MCF 10A (cell line): Measurements from ENCODE around the gene SLC35A2. TPM values are rescaled to one million over a fixed set of nuclear protein-coding genes. Genes with fewer than 3 reads are reported as not detected.
"Not testable (repeated sequence)": the region's sequence is repeated elsewhere in the genome, so short reads cannot be mapped to it uniquely, and the experiment has no call there.

ENCODE experiments used
- BruUV-seq: library from RNA; stranded (reverse); fragments of 400-500 nt; replicated peaks from 2 replicates; lab custom pipeline; 2021; lab: Mats Ljungman, UMichigan
- CTCF ChIA-PET: fragments of 300-600 bp; sonication (Branson Sonifier 250); formaldehyde crosslinking; extraction: SDS; loops from one replicate; lab custom pipeline; 2021; ENCODE audit warnings: antibody characterized with exemption, inconsistent platforms; lab: Yijun Ruan, JAX
- POLR2A ChIA-PET: fragments of 300-600, 350-650 bp; sonication (Branson Sonifier 250); formaldehyde crosslinking; extraction: SDS; loops from one replicate; lab custom pipeline; 2020; ENCODE audit warnings: antibody characterized with exemption, inconsistent platforms; lab: Yijun Ruan, JAX
- DNase-seq: peaks from one replicate; pipeline ENCODE4 v3.0.0-alpha.2; 2018; ENCODE audit not compliant: unreplicated experiment
- H3K27ac Mint-ChIP-seq: one replicate; pipeline ENCODE4 v1.8.0; 2022; ENCODE audit warnings: mild to moderate bottlenecking, low read depth, mixed read lengths; ENCODE audit not compliant: unreplicated experiment
- H3K27me3 Mint-ChIP-seq: one replicate; pipeline ENCODE4 v1.8.0; 2022; ENCODE audit warnings: mixed read lengths; ENCODE audit not compliant: insufficient read depth, unreplicated experiment
- H3K36me3 Mint-ChIP-seq: one replicate; pipeline ENCODE4 v1.8.0; 2022; ENCODE audit warnings: mild to moderate bottlenecking, moderate library complexity, mixed read lengths; ENCODE audit not compliant: insufficient read depth, unreplicated experiment
- H3K4me1 Mint-ChIP-seq: one replicate; pipeline ENCODE4 v1.8.0; 2022; ENCODE audit warnings: mixed read lengths; ENCODE audit not compliant: insufficient read depth, unreplicated experiment
- H3K4me3 Mint-ChIP-seq: one replicate; pipeline ENCODE4 v1.8.0; 2022; ENCODE audit warnings: mild to moderate bottlenecking, moderate library complexity, mixed read lengths; ENCODE audit not compliant: unreplicated experiment
- H3K9me3 Mint-ChIP-seq: one replicate; pipeline ENCODE4 v1.8.0; 2022; ENCODE audit warnings: mixed read lengths; ENCODE audit not compliant: unreplicated experiment
- CTCF ChIP-seq: fragments of 200-600 bp; IDR thresholded peaks from one replicate; pipeline ENCODE4 v1.8.0; 2022; ENCODE audit warnings: antibody characterized with exemption, mild to moderate bottlenecking; ENCODE audit not compliant: unreplicated experiment
- intact Hi-C: fragments of 100-400 bp; cut with micrococcal nuclease; formaldehyde crosslinking; loops from 2 replicates; pipeline ENCODE4 v1.14.1; 2022
- total RNA-seq: library from RNA; stranded (reverse); gene quantifications from 2 replicates; pipeline ENCODE4 v1.2.3, GENCODE V29; 2022

Gene SLC35A2
- total RNA-seq, 1 experiment from 2014 or later: 43.5 TPM

- no peak overlapping the region for H3K4me3 Mint-ChIP-seq
- no peak overlapping the region for H3K27ac Mint-ChIP-seq
- peak; percentile 14 for DNase-seq
- peaks cover 18% of the 10 kb centered on the region for H3K4me1 Mint-ChIP-seq
- TF ChIP-seq CTCF: no peak
- H3K27me3 Mint-ChIP-seq: no peaks in the 10 kb centered on the region
- POLR2A ChIA-PET: interaction anchor here (1.0 kb wide), 1 partner anchor 47 kb away, joined by 3 read pairs; the partner anchor contains the start of gene SLC35A2
- H3K36me3 Mint-ChIP-seq: no peaks in the 10 kb centered on the region
- intact Hi-C loops: no loop called here
- BruUV-seq: no TSS peak
- CTCF ChIA-PET: no interaction called here
- no peaks in the 10 kb centered on the region for H3K9me3 Mint-ChIP-seq
These were observed 47.2 kb downstream of the SLC35A2 start for GRCh38 chrX:48864210-48864609.

DNA sequence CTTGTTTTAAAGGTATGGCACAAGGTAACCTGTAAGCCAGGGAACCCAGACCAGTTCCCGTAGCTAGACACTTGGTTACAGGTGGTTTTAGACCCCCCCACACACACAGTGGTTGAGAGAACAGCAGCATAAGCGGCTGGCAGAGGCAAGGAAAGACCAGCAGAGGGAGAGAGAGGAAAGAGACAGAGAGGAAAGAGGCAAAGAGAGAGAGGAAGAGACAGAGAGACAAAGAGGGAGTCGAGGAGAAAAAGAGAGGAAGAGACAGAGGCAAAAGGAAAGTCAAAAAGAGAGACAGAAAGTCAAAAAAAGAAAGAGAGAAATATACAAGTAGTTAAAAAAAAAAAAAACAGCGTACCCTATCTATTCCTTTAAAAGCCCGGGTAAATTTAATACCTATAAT lies 56.5 kb downstream of the SLC35A2 start:
- H3K4me1 Mint-ChIP-seq: peaks cover 7% of the 10 kb centered on the region
- intact Hi-C loops: loop anchor here (1.0 to 2.0 kb wide), 3 partner anchors 36 to 62 kb away; no protein-coding TSS in a partner anchor

GRCh38 chrX:48854121-48854804 lies 57.2 kb downstream of the SLC35A2 start:
- not testable (repeated sequence) for H3K4me1 Mint-ChIP-seq, H3K4me3 Mint-ChIP-seq, H3K27me3 Mint-ChIP-seq, H3K36me3 Mint-ChIP-seq, DNase-seq, BruUV-seq, H3K9me3 Mint-ChIP-seq
- POLR2A ChIA-PET: interaction anchor here (0.6 kb wide), 2 partner anchors 13 to 44 kb away, joined by 3 to 4 read pairs; no protein-coding TSS in a partner anchor
- CTCF ChIA-PET: interaction anchor here (0.6 to 1.1 kb wide), 5 partner anchors 13 to 222 kb away, joined by 3 to 4 read pairs (median 3); no protein-coding TSS in a partner anchor
- intact Hi-C loops: loop anchor here (2.0 kb wide), 1 partner anchor 37 kb away; no protein-coding TSS in a partner anchor
- peak overlapping the region; percentile 29 for H3K27ac Mint-ChIP-seq

More for the DNA sequence above, 56.5 kb downstream of the SLC35A2 start:
- POLR2A ChIA-PET: interaction anchor here (0.6 kb wide), 2 partner anchors 12 to 43 kb away, joined by 3 to 4 read pairs; no protein-coding TSS in a partner anchor
- Mint-ChIP-seq H3K27me3 (no peaks in the 10 kb centered on the region), H3K4me3 (peak overlapping the region; percentile 24), H3K27ac (peak overlapping the region; percentile 29), H3K9me3 (peaks cover 7% of the 10 kb centered on the region), H3K36me3 (no peaks in the 10 kb centered on the region)
- BruUV-seq: no TSS peak
- CTCF ChIA-PET: interaction anchor here (0.6 to 1.1 kb wide), 5 partner anchors 12 to 223 kb away, joined by 3 to 4 read pairs (median 3); no protein-coding TSS in a partner anchor
- TF ChIP-seq CTCF: peak; percentile 37
- DNase-seq: peak; percentile 11

DNA sequence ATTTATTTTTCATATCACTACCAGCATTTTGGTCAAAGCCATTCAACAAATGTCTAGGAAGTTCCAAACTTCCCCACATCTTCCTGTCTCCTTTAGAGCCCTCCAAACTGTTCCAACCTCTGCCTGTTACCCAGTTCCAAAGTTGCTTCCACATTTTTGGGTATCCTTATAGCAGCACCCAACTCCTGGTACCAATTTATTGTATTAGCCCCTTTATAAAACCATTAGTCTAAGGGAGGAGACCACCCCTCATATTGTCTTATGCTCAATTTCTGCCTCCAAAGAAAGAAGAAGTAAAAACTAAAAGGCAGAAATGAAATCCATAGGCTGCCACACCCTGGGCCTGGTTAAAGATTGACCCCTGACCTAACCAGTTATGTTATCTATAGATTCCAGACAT lies 58.0 kb downstream of the SLC35A2 start:
- H3K9me3 Mint-ChIP-seq, H3K27ac Mint-ChIP-seq, DNase-seq, POLR2A ChIA-PET, intact Hi-C loops, CTCF ChIA-PET, H3K4me1 Mint-ChIP-seq, H3K27me3 Mint-ChIP-seq, H3K4me3 Mint-ChIP-seq, BruUV-seq, H3K36me3 Mint-ChIP-seq: not testable (repeated sequence)

Other genes with a start within 250 kb of the SLC35A2 start
- gene WAS, start 227.8 kb downstream of the SLC35A2 start, total RNA-seq: 0.37 and 0.96 TPM in 2 replicates
- gene SUV39H1, start 214.9 kb downstream of the SLC35A2 start, total RNA-seq: 6.6 and 8.7 TPM in 2 replicates
- not detected in 2 replicates for gene GLOD5, start 149.9 kb downstream of the SLC35A2 start, total RNA-seq
- gene GATA1, start 125.1 kb downstream of the SLC35A2 start, total RNA-seq: not detected in 2 replicates
- 45.1 and 53.2 TPM in 2 replicates for gene HDAC6, start 109.6 kb downstream of the SLC35A2 start, total RNA-seq
- gene ERAS, start 85.1 kb downstream of the SLC35A2 start, total RNA-seq: 0.25 TPM in 1 of 2 replicates, not detected in the other
- gene PCSK1N, start 76.0 kb downstream of the SLC35A2 start, total RNA-seq: 5.0 and 6.3 TPM in 2 replicates
- 70.6 and 73.7 TPM in 2 replicates for gene TIMM17B, start 13.9 kb downstream of the SLC35A2 start, total RNA-seq
- 126 and 150 TPM in 2 replicates for gene PQBP1, start 13.7 kb downstream of the SLC35A2 start, total RNA-seq
- 8.0 and 9.2 TPM in 2 replicates for gene PIM2, start 7.4 kb upstream of the SLC35A2 start, total RNA-seq
- 35.1 and 38.7 TPM in 2 replicates for gene OTUD5, start 46.0 kb upstream of the SLC35A2 start, total RNA-seq
- 0.86 and 1.8 TPM in 2 replicates for gene KCND1, start 60.2 kb upstream of the SLC35A2 start, total RNA-seq
- gene GRIPAP1, start 90.6 kb upstream of the SLC35A2 start, total RNA-seq: 49.6 and 51.0 TPM in 2 replicates
- 45.3 and 71.7 TPM in 2 replicates for gene TFE3, start 131.7 kb upstream of the SLC35A2 start, total RNA-seq
- gene CCDC120, start 147.4 kb upstream of the SLC35A2 start, total RNA-seq: 10.3 and 14.4 TPM in 2 replicates
- 32.1 and 34.5 TPM in 2 replicates for gene PRAF2, start 162.4 kb upstream of the SLC35A2 start, total RNA-seq
- 93.0 and 96.9 TPM in 2 replicates for gene WDR45, start 168.2 kb upstream of the SLC35A2 start, total RNA-seq
- gene GPKOW, start 212.1 kb upstream of the SLC35A2 start, total RNA-seq: 22.0 and 24.4 TPM in 2 replicates